ENCODE results near the gene MCU.

GRCh38 chr10:72812753-72813430, 120.9 kb downstream of the MCU start:
- TF ChIP-seq CTCF (IDR thresholded peaks at IDR 0.05) = no peak
- no peak for TF ChIP-seq POLR2AphosphoS5 (IDR thresholded peaks at IDR 0.05; ENCODE audit: insufficient read depth in 1 of 2, low read depth in 1 of 2)
